ENCODE results near the gene KRT86.
"Not testable (repeated sequence)": the region's sequence is repeated elsewhere in the genome, so short reads cannot be mapped to it uniquely, and the experiment has no call there.

DNA sequence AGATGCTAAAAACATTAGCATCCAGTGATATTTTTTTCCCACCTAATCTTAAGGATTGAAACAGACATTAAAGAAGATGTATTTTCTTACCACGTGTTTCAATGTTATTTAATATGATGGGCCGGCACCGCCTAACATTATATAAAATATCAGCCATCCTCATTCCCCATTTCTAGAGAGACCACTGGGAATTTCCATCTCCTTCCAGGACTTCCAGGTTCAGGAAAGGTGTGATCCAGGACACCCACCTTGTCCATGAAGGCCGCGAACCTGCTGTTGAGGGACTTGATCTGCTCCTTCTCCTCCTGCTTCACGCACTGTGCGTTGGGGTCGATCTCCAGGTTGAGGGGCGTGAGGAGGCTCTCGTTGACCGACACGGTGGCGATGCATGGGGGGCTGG, 16.5 kb upstream of the KRT86 start:
- TF ChIP-seq EZH2 (IDR thresholded peaks at IDR 0.05; ENCODE audit: low read depth, low read length, severe bottlenecking) = peak; percentile 41
- TF ChIP-seq RAD21 (IDR thresholded peaks at IDR 0.05 in 1 of 2, conservative IDR thresholded peaks at IDR 0.05 in 1 of 2; ENCODE audit: low read depth in 2 of 2, low read length in 2 of 2); RBBP5 (IDR thresholded peaks at IDR 0.05; ENCODE audit: borderline replicate concordance, low read depth, low read length); POLR2AphosphoS5 (IDR thresholded peaks at IDR 0.05; ENCODE audit: low read depth, low read length): not testable (repeated sequence)
